HG02840 (cell line): ENCODE measurements around the gene ESPNL.
"Not testable (repeated sequence)": the region's sequence is repeated elsewhere in the genome, so short reads cannot be mapped to it uniquely, and the experiment has no call there.

Source experiments
- ATAC-seq: cut with Tn5 transposase; IDR thresholded peaks from one replicate; pipeline ENCODE4 v1.9.1; 2021; ENCODE audit warnings: mild to moderate bottlenecking, moderate library complexity, moderate number of reproducible peaks; ENCODE audit not compliant: unreplicated experiment, low FRiP score

ESPNL gene

GRCh38 chr2:238167761-238168160, 67.6 kb downstream of the ESPNL start:
- ATAC-seq, result no peak

- no peak for ATAC-seq
Measured at GRCh38 chr2:238168196-238169047, 68.3 kb downstream of the ESPNL start.

- ATAC-seq, result no peak
Measured at GRCh38 chr2:238169048-238169707, 69.0 kb downstream of the ESPNL start.

- ATAC-seq, result no peak
Measured at GRCh38 chr2:238169708-238170251, 69.6 kb downstream of the ESPNL start.

GRCh38 chr2:238170386-238171071, 70.4 kb downstream of the ESPNL start:
- no peak for ATAC-seq

- not testable (repeated sequence) for ATAC-seq
Measured at GRCh38 chr2:238171072-238171431, 70.9 kb downstream of the ESPNL start.

GRCh38 chr2:238171575-238172187, 71.5 kb downstream of the ESPNL start:
- ATAC-seq, result no peak

- no peak for ATAC-seq
Measured at GRCh38 chr2:238172439-238172838, 72.3 kb downstream of the ESPNL start.

- no peak for ATAC-seq
Measured at GRCh38 chr2:238173692-238174091, 73.6 kb downstream of the ESPNL start.

- no peak for ATAC-seq
Measured at GRCh38 chr2:238174291-238174690, 74.2 kb downstream of the ESPNL start.

GRCh38 chr2:238174701-238175100, 74.6 kb downstream of the ESPNL start:
- no peak for ATAC-seq

GRCh38 chr2:238176613-238177012, 76.5 kb downstream of the ESPNL start:
- no peak for ATAC-seq

- no peak for ATAC-seq
Measured at GRCh38 chr2:238180554-238180953, 80.4 kb downstream of the ESPNL start.

GRCh38 chr2:238182362-238182761, 82.2 kb downstream of the ESPNL start:
- ATAC-seq, result no peak
